HepG2 (cell line): Measurements from ENCODE around the gene KCNMB4. TPM values are rescaled to one million over a fixed set of nuclear protein-coding genes. Genes with fewer than 3 reads are reported as not detected.

ENCODE experiments used
- ATAC-seq: fragments of 200-7000 bp; cut with Tn5 transposase; 3 replicates; pipeline ENCODE4 v1.9.1; 2020; ENCODE audit warnings: mild to moderate bottlenecking, moderate library complexity
- BruUV-seq: library from RNA; stranded (reverse); fragments of 400-500 nt; replicated peaks from 2 replicates; lab custom pipeline; 2021; lab: Mats Ljungman, UMichigan
- CTCF ChIA-PET: fragments of 300-600 bp; formaldehyde crosslinking; extraction: SDS; loops from one replicate; lab custom pipeline; 2021; ENCODE audit warnings: low total read pairs, inconsistent platforms, low intra/inter-chr PET ratio; lab: Yijun Ruan, JAX
- POLR2A ChIA-PET: fragments of 350-600 bp; sonication (Branson Sonifier 250); formaldehyde crosslinking; loops from one replicate; lab custom pipeline; 2020; ENCODE audit warnings: antibody characterized with exemption, inconsistent platforms; lab: Yijun Ruan, JAX
- DNase-seq: peaks from one replicate; pipeline ENCODE4 v3.0.0-alpha.2; 2015; ENCODE audit warnings: low spot score
- FAIRE-seq: peaks from 3 replicates; lab custom pipeline; 2011; peaks lifted over from hg19 to GRCh38; lab: Jason Lieb, UNC
- H2AFZ ChIP-seq: one replicate; pipeline ENCODE4 v1.6.1; 2011; ENCODE audit warnings: low read length, inconsistent platforms
- H3K27ac ChIP-seq: fragments of 300-600 bp; 3 replicates; pipeline ENCODE4 v1.8.0; 2011; ENCODE audit warnings: mixed run types, mild to moderate bottlenecking, mixed read lengths, low read length, inconsistent platforms; ENCODE audit not compliant: insufficient read depth; ENCODE audit errors: extremely low read length
- H3K27me3 ChIP-seq, 2 experiments: fragments of 200-600 bp in 1 of 2; 2 replicates in 1 of 2; 3 replicates in 1 of 2; pipeline versions ENCODE4 v1.6.0 to v1.8.0; 2011; ENCODE audit warnings: low read length in 2 of 2, mild to moderate bottlenecking in 2 of 2, moderate library complexity in 2 of 2, inconsistent platforms in 1 of 2; ENCODE audit not compliant: insufficient read depth in 2 of 2, control insufficient read depth in 1 of 2
- H3K36me3 ChIP-seq, 2 experiments: fragments of 200-600 bp in 1 of 2; replicated peaks in 1 of 2; 2 replicates in 1 of 2; 3 replicates in 1 of 2; pipeline versions ENCODE4 v1.5.1 to v1.8.0; 2011; ENCODE audit warnings: low read length in 2 of 2, inconsistent platforms in 1 of 2; ENCODE audit not compliant: insufficient read depth in 2 of 2, control insufficient read depth in 1 of 2
- H3K4me1 ChIP-seq: 2 replicates; pipeline ENCODE4 v1.5.1; 2012; ENCODE audit warnings: low read length, inconsistent platforms; ENCODE audit not compliant: insufficient read depth
- H3K4me2 ChIP-seq: 2 replicates; pipeline ENCODE4 v1.6.0; 2011; ENCODE audit warnings: low read depth, low read length, inconsistent platforms
- H3K4me3 ChIP-seq, 3 experiments: fragments of 200-600 bp in 1 of 3; sonication (generic), shearing (Covaris generic) in 1 of 3; replicated peaks in 1 of 3; 2 replicates each; pipeline ENCODE4 v1.5.1; 2011 to 2016; ENCODE audit warnings: low read length in 3 of 3, inconsistent platforms in 2 of 3, low read depth in 2 of 3, mild to moderate bottlenecking in 2 of 3, control low read depth in 1 of 3, mixed read lengths in 1 of 3; ENCODE audit not compliant: insufficient read depth in 1 of 3
- H3K79me2 ChIP-seq: one replicate; pipeline ENCODE4 v1.6.1; 2011; ENCODE audit warnings: low read length, inconsistent platforms; ENCODE audit not compliant: insufficient read depth
- H3K9ac ChIP-seq: 2 replicates; pipeline ENCODE4 v1.6.0; 2011; ENCODE audit warnings: mild to moderate bottlenecking, low read depth, low read length, inconsistent platforms; ENCODE audit not compliant: insufficient read depth
- H3K9me3 ChIP-seq: 2 replicates; pipeline ENCODE4 v1.5.1; 2012; ENCODE audit warnings: mild to moderate bottlenecking, low read length
- H4K20me1 ChIP-seq: 2 replicates; pipeline ENCODE4 v1.6.0; 2011; ENCODE audit warnings: inconsistent platforms, mild to moderate bottlenecking, low read length, moderate library complexity; ENCODE audit not compliant: insufficient read depth
- PBX3 ChIP-seq: sonication (generic); formaldehyde crosslinking; IDR thresholded peaks from 2 replicates; pipeline ENCODE4 v1.8.1; 2023; ENCODE audit warnings: missing genetic modification reagents, inconsistent platforms, borderline replicate concordance
- PRMT3 ChIP-seq: sonication (generic); formaldehyde crosslinking; IDR thresholded peaks from 2 replicates; pipeline ENCODE4 v1.8.1; 2022; ENCODE audit warnings: low read depth, mild to moderate bottlenecking, moderate library complexity, missing genetic modification reagents, borderline replicate concordance
- ZBTB14 ChIP-seq: sonication (generic); formaldehyde crosslinking; IDR thresholded peaks from 2 replicates; pipeline ENCODE4 v1.4.0; 2020; ENCODE audit warnings: missing genetic modification reagents
- ZNF460 ChIP-seq: sonication (generic); formaldehyde crosslinking; IDR thresholded peaks from 2 replicates; pipeline ENCODE4 v1.5.1; 2020; ENCODE audit warnings: missing genetic modification reagents, mild to moderate bottlenecking, borderline replicate concordance
- ZNF7 ChIP-seq: IDR thresholded peaks from 2 replicates; pipeline ENCODE4 v1.6.1; 2016; ENCODE audit warnings: missing biosample characterization, missing genetic modification reagents
- ZNF761 ChIP-seq: sonication (generic); formaldehyde crosslinking; conservative IDR thresholded peaks from 2 replicates; pipeline ENCODE4 v1.4.0; 2020; ENCODE audit warnings: mild to moderate bottlenecking, missing genetic modification reagents
- WGBS: methylation state at CpG from one replicate; pipeline ENCODE4 v1.1.6; 2017; ENCODE audit warnings: low lambda C conversion rate; 5-methylcytosine and 5-hydroxymethylcytosine counted together
- in situ Hi-C: cut with HindIII; loops from 2 replicates; pipeline ENCODE4 v1.10.0; 2017; ENCODE audit warnings: low pct_unique_long_range_greater_than_20kb; ENCODE audit not compliant: extremely low pct_ligation_motif_present
- intact Hi-C: fragments of 100-400 bp; cut with micrococcal nuclease; formaldehyde crosslinking; loops from one replicate; pipeline ENCODE4 v1.10.0; 2022; ENCODE audit not compliant: unreplicated experiment
- polyA plus RNA-seq, 8 experiments: library from polyadenylated mRNA; depleted of rRNA in 3 of 8; stranded (reverse) in 7 of 8; unstranded in 1 of 8; fragments of >200 nt; fragmentation: Illumina TruSeq in 4 of 8; extraction: Trizol in 4 of 8; gene quantifications; 2 replicates each; pipeline versions ENCODE4 v1.2.1 to v1.2.3, GENCODE V29; 2011 to 2016; ENCODE audit warnings: low read depth in 4 of 8, missing spikeins in 1 of 8, mixed read lengths in 1 of 8; ENCODE audit not compliant: insufficient read depth in 1 of 8
- small RNA-seq, 3 experiments: library from RNA; depleted of rRNA; stranded (forward); fragments of <200 nt; gene quantifications; one replicate each; pipeline ENCODE3, GENCODE V24; 2012; ENCODE audit warnings: low read depth in 2 of 3, low replicate concordance in 1 of 3; ENCODE audit not compliant: insufficient read length in 3 of 3, insufficient read depth in 2 of 3
- total RNA-seq, 5 experiments: library from RNA; depleted of rRNA; stranded (reverse); fragments of >200 nt; fragmentation: Illumina TruSeq; extraction: Trizol; gene quantifications; 2 replicates each; pipeline ENCODE4 v1.2.3, GENCODE V29; 2016; ENCODE audit warnings: low read depth in 1 of 5
- TF ChIP-seq, protein P1 (sequence below): sonication (generic); formaldehyde crosslinking; IDR thresholded peaks from 2 replicates; pipeline ENCODE4 v1.4.0; 2020; ENCODE audit warnings: missing genetic modification reagents, borderline replicate concordance

KCNMB4 gene
- total and polyA plus RNA-seq, 2 of the 13 experiments (the other 11 are each of a cell fraction or from before 2014, with no cell fraction given) = 0.67 to 0.84 TPM

GRCh38 chr12:70482764-70483163 is 116.7 kb downstream of the KCNMB4 start:
- DNase-seq (no peak), FAIRE-seq (no peak), ATAC-seq (no peak)
- no peaks in the 10 kb centered on the region for H4K20me1 ChIP-seq
- no peak for TF ChIP-seq ZNF761 (CRISPR knock-in tag)
- TF ChIP-seq ZBTB14 = no peak
- TF ChIP-seq PBX3 (CRISPR knock-in tag) = no peak
- TF ChIP-seq ZNF7 = no peak
- no peak for TF ChIP-seq ZNF460 (CRISPR knock-in tag)
- TF ChIP-seq, protein P1, sequence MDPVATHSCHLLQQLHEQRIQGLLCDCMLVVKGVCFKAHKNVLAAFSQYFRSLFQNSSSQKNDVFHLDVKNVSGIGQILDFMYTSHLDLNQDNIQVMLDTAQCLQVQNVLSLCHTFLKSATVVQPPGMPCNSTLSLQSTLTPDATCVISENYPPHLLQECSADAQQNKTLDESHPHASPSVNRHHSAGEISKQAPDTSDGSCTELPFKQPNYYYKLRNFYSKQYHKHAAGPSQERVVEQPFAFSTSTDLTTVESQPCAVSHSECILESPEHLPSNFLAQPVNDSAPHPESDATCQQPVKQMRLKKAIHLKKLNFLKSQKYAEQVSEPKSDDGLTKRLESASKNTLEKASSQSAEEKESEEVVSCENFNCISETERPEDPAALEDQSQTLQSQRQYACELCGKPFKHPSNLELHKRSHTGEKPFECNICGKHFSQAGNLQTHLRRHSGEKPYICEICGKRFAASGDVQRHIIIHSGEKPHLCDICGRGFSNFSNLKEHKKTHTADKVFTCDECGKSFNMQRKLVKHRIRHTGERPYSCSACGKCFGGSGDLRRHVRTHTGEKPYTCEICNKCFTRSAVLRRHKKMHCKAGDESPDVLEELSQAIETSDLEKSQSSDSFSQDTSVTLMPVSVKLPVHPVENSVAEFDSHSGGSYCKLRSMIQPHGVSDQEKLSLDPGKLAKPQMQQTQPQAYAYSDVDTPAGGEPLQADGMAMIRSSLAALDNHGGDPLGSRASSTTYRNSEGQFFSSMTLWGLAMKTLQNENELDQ (CRISPR knock-in tag) = no peak
- TF ChIP-seq PRMT3 = no peak
- H3K79me2 ChIP-seq = no peaks in the 10 kb centered on the region
- H3K27me3 ChIP-seq = no peaks in the 10 kb centered on the region
- ChIA-PET CTCF (no interaction called here), POLR2A (no interaction called here)
- H3K4me1 ChIP-seq = no peaks in the 10 kb centered on the region
- H3K36me3 ChIP-seq = no peaks in the 10 kb centered on the region
- no peak overlapping the region for H3K4me2 ChIP-seq
- intact Hi-C loops (no loop called here), in situ Hi-C loops (no loop called here)
- no peaks in the 10 kb centered on the region for H3K9me3 ChIP-seq
- no peak overlapping the region for H3K4me3 ChIP-seq
- no TSS peak for BruUV-seq
- 73% methylated on average over 1 of the region's 1 CpG for WGBS
- H3K27ac ChIP-seq = no peak overlapping the region
- H2AFZ ChIP-seq = no peak overlapping the region
- no peak overlapping the region for H3K9ac ChIP-seq

Small RNAs within 50 kb of the gene (small RNA-seq; reads per million reads assigned to genes)
- gene RNU4-65P = 0 reads per million in 3 experiments

Other genes with a start within 250 kb of the KCNMB4 start
- 76.6 and 82.7 TPM in 2 replicates for gene CNOT2, start 122.9 kb upstream of the KCNMB4 start, total RNA-seq (2016; rRNA removed; fragmentation: Illumina TruSeq; extraction: Trizol)
- 51.3 and 54.5 TPM in 2 replicates for gene CNOT2, start 122.9 kb upstream of the KCNMB4 start, polyA plus RNA-seq (2011; rRNA removed)